Stimulated activated naive CD8-positive, alpha-beta T cell treated with anti-CD3 and anti-CD28 coated beads, Interleukin-15, Interleukin-2, amounts not matched to agents 100 ng/mL and 50 ng/mL, for 24 hours (primary cell): ENCODE measurements around the gene SRL.

Experiments used
- H3K27ac Mint-ChIP-seq: one replicate; pipeline ENCODE4 v1.8.0; 2021; ENCODE audit warnings: mild to moderate bottlenecking, mixed read lengths
- H3K27me3 Mint-ChIP-seq: one replicate; pipeline ENCODE4 v1.8.0; 2021; ENCODE audit warnings: mixed read lengths
- H3K36me3 Mint-ChIP-seq: one replicate; pipeline ENCODE4 v1.8.0; 2021; ENCODE audit warnings: low read depth, mixed read lengths
- H3K4me1 Mint-ChIP-seq: one replicate; pipeline ENCODE4 v1.8.0; 2021; ENCODE audit warnings: low read depth, mixed read lengths
- H3K4me3 Mint-ChIP-seq: one replicate; pipeline ENCODE4 v1.8.0; 2021; ENCODE audit warnings: mild to moderate bottlenecking, mixed read lengths
- H3K9me3 Mint-ChIP-seq: one replicate; pipeline ENCODE4 v1.8.0; 2021; ENCODE audit warnings: mixed read lengths

The SRL gene

DNA sequence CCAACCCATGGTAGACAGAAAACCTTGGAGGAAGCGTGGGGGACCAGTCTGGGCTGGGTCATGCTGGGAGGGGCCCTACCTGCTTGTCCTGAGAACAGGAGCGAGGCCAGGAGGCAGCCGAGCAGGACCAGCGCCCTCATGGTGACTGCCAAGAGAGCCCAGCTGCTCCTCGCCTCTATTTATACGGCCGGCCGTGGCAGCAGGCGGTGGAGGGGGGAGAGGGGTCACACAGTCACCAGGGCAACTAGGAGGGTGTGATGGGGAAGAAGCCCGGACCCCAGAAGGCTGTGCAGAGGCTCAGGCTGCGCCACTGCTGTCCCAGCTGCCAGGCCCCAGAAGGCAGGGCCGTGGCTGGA, at the start of gene SRL:
SRL (minus strand) TSS at position 153 of the 356 bp plus-strand sequence; CDS start at position 140, 13 bp downstream.
- no peaks in the 10 kb centered on the region for H3K36me3 Mint-ChIP-seq
- H3K27ac Mint-ChIP-seq: no peak within 1 kb of the TSS
- H3K4me3 Mint-ChIP-seq: no peak within 1 kb of the TSS
- no peaks in the 10 kb centered on the region for H3K9me3 Mint-ChIP-seq
- peaks cover 3% of the 10 kb centered on the region for H3K27me3 Mint-ChIP-seq
- no peaks in the 10 kb centered on the region for H3K4me1 Mint-ChIP-seq

GRCh38 chr16:4290236-4290830, 48.5 kb upstream of the SRL start:
- Mint-ChIP-seq H3K4me1 (peaks cover 10% of the 10 kb centered on the region), H3K4me3 (no peak overlapping the region), H3K27ac (no peak overlapping the region), H3K9me3 (no peaks in the 10 kb centered on the region), H3K27me3 (no peaks in the 10 kb centered on the region), H3K36me3 (no peaks in the 10 kb centered on the region)

DNA sequence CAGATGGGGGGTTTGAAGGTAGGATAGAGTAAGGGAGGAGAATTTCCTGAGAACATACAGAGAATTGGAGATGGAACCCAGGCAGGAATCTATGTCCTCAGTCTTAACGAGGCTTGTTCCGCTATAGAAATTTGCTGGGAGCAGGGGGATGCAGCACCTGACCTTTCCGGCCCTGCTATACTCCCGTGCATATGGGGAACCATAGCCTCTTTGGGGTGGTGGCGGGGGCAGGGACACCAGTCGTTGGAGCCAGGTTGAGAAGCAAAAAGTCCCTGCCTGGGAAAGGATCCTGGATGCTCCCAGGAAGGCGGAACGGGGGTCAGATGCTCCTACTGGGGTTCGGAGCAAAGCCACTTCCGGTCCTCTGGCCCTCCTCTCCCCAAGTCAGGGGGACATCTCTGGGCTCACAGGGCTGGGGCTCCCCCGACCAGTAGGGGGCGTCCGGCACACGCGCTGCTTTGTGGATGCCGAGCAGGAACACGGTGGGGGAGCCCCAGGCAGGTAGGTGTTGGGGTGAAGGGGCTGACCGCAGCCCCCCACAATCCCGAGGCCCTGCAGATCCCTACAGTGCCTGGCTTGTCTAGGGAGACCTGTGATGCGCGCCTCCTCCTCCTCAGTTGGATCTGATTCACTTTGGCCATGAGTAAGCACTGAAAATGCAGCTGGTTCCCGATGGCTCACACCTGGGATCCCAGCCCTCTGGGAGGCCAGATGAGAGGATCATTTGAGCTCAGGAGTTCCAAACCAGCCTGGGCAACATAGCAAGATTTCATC, 46.5 kb upstream of the SRL start:
- Mint-ChIP-seq H3K4me1 (peaks cover 10% of the 10 kb centered on the region), H3K27me3 (peaks cover 10% of the 10 kb centered on the region), H3K9me3 (no peaks in the 10 kb centered on the region), H3K36me3 (no peaks in the 10 kb centered on the region), H3K27ac (no peak overlapping the region), H3K4me3 (peak overlapping the region; percentile 10)

DNA sequence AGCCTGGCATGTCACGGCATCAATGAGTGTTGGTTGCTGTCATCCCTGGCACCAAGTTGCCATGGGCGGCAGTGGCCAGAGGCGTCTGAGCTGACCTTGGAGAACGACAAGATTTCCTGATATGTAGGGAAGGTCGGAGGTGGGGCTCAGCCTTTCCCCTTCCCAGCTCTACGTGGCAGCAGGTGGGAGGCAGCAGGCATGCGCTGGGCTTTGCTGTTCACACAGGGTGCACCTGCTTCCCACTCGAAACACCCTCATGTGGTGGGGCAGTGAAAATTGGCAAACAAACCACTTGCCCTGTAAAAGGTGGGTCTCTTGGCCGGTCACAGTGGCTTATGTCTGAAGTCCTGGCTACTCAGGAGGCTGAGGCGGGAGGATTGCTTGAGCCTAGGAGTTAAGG, 43.3 kb upstream of the SRL start:
- no peak overlapping the region for H3K4me3 Mint-ChIP-seq
- peaks cover 10% of the 10 kb centered on the region for H3K4me1 Mint-ChIP-seq
- H3K36me3 Mint-ChIP-seq: no peaks in the 10 kb centered on the region

GRCh38 chr16:4283939-4284338, 42.1 kb upstream of the SRL start:
- Mint-ChIP-seq H3K9me3 (no peaks in the 10 kb centered on the region), H3K27ac (no peak overlapping the region), H3K36me3 (no peaks in the 10 kb centered on the region), H3K4me1 (peaks cover 10% of the 10 kb centered on the region), H3K4me3 (no peak overlapping the region), H3K27me3 (peaks cover 10% of the 10 kb centered on the region)

More for the DNA sequence above, 43.3 kb upstream of the SRL start:
- H3K27ac Mint-ChIP-seq: no peak overlapping the region
- H3K9me3 Mint-ChIP-seq: no peaks in the 10 kb centered on the region
- H3K27me3 Mint-ChIP-seq: peaks cover 10% of the 10 kb centered on the region

DNA sequence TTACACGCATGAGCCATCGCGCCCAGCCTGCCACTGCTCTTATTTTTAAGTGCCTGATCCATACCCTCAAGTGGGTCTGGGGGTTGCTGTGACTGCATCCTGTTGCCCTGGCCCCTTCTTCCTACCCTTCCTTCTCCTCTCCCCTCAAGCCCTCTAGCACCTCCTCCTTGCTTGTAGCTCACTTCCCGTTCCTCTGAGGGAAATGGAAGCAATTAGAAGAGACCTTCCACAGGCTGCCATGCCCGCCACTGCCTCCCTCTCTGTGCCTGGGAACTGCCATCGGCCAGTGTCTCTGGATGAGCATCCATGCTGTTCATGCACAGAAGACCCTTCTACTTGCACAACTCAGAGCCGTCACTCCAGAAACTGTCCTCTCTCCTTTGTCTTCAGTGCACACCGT, 41.6 kb upstream of the SRL start:
- Mint-ChIP-seq H3K9me3 (no peaks in the 10 kb centered on the region), H3K4me3 (no peak overlapping the region), H3K36me3 (no peaks in the 10 kb centered on the region), H3K27ac (no peak overlapping the region), H3K27me3 (peaks cover 10% of the 10 kb centered on the region), H3K4me1 (peaks cover 7% of the 10 kb centered on the region)

DNA sequence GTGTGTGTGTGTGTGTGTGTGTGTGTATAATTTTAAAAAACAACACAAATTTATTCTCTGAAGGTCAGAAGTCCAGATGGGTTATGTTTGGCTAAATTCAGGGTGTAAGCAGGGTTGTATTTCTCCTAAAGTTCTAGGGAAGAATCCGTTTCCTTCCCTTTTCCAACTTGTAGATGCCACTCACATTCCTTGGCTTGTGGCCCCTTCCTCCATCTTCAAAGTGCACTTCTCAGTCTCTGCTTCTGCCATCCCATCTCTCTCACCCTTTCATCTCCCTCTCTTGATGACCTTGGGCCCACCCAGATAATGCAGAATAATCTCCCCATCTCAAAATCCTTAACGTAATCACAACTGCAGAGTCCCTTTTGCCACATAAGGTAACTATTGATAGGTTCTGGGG, 38.7 kb upstream of the SRL start:
- no peaks in the 10 kb centered on the region for H3K36me3 Mint-ChIP-seq

DNA sequence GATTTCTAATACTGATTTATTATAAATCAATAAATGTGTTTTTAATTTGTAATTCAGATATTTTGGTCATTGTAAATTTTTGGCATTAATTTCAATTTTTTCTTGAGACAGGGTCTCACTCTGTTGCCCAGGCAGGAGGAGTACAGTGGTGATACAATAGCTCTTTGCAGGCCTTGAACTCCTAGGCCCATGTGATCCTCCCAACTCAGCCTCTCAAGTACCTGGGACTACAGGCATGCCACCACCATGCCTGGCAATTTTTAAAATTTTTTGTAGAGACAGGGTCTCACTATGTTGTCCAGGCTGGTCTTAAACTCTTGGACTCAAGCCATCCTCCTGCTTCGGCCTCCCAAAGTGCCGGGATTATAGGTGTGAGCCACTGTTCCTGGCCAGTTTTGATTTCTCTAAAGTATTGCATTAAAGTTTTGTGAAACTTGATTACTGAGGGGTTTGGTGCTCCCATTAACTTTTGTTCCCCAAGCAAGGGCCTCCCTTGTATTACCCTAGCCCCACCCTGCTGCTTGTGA, 36.2 kb upstream of the SRL start:
- Mint-ChIP-seq H3K4me1 (peaks cover 3% of the 10 kb centered on the region), H3K9me3 (no peaks in the 10 kb centered on the region), H3K4me3 (no peak overlapping the region), H3K27me3 (no peaks in the 10 kb centered on the region), H3K36me3 (no peaks in the 10 kb centered on the region), H3K27ac (no peak overlapping the region)

More for the DNA sequence above, 38.7 kb upstream of the SRL start:
- H3K27me3 Mint-ChIP-seq: peaks cover 10% of the 10 kb centered on the region
- H3K9me3 Mint-ChIP-seq: no peaks in the 10 kb centered on the region
- no peaks in the 10 kb centered on the region for H3K4me1 Mint-ChIP-seq
- H3K27ac Mint-ChIP-seq: no peak overlapping the region
- no peak overlapping the region for H3K4me3 Mint-ChIP-seq

DNA sequence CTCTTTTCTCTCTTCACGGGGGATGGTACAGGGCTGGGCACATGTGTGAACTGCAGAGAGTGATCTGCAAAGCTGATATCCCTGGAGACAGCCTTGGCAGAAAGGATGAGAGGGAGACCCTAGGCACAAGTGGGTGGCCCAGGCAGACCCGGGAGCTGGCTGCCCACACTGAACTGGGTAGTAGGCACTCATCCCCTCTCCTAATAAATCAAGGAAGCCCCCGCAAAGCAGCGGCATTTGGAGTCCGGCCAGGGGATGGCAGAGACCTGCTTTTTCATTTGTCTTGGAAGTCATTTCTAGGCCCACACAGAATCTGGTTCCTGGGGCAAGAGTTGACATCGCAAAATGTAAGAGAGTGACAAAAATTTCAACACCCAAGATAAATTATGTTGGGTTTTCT, 34.0 kb upstream of the SRL start:
- Mint-ChIP-seq H3K27ac (no peak overlapping the region), H3K27me3 (no peaks in the 10 kb centered on the region), H3K4me3 (no peak overlapping the region), H3K9me3 (no peaks in the 10 kb centered on the region), H3K36me3 (no peaks in the 10 kb centered on the region), H3K4me1 (peaks cover 6% of the 10 kb centered on the region)

DNA sequence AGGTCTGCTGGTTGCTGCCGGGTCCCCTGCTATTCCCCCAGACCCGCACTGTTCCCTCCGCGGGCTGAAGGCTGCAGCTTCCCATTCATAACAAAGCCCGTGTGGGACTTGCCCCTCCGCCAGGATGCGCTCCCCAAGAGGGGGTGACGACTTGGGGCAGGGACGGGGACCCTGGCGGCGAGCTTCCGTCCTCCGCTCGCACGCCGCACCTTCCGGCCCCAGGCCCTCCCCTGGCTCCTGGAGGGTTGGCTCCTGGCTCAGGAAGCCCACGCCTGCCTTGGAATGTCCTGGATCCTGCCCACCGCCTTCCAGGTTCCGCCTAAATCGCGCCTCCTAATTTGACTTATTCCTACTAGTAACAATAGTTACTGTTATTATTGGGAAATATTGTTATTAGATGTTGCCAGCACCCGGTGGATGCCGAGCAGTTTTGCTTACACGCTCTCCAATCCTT, 32.0 kb upstream of the SRL start:
- H3K4me3 Mint-ChIP-seq: peak overlapping the region; percentile 84
- H3K4me1 Mint-ChIP-seq: peaks cover 17% of the 10 kb centered on the region
- H3K27me3 Mint-ChIP-seq: no peaks in the 10 kb centered on the region
- H3K27ac Mint-ChIP-seq: peak overlapping the region; percentile 87
- no peaks in the 10 kb centered on the region for H3K36me3 Mint-ChIP-seq
- H3K9me3 Mint-ChIP-seq: no peaks in the 10 kb centered on the region

DNA sequence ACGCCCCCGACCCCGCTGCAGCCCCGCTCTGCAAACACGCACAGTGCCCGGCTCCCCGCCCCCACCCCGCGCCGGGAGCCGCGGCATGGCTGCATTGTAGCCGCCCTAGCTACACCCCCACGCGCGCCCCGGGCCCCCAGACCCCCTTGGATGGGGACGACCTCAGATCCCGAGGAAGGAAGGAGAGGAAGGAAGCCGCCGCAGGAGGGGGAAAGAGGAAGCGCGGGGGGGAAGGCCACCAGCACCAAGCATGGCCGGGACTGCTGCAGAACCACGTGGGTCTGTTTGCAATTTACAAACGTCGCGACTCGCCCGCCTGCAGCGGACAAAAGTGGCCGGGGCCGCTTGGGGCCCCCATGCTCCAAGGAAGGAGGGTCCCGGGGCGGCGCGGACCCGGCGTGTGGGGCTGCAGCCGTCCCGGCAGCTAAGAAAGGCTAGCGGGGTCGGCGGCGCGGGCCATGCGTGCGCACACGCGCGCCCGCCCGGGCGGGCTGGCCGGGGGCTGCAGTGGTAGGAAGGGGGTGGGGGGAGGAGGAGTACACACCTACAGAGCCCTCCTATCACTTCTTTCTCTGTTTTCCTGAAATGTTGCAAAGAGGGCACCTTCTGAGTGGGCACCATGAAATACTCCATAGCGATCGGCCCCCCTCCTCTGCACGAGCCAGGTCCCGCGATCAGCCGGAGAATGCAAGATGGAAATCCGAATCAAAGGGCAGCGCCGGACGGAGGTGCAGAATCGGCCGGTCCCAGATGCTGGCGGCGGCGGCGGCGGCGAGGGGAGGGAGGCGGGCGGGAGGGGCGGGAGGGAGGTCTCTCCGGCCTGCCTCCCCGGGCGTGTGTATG, 30.5 kb upstream of the SRL start:
- Mint-ChIP-seq H3K36me3 (no peaks in the 10 kb centered on the region), H3K27me3 (no peaks in the 10 kb centered on the region), H3K4me1 (peaks cover 23% of the 10 kb centered on the region), H3K27ac (peak overlapping the region; percentile 92), H3K4me3 (peak overlapping the region; percentile 88), H3K9me3 (no peaks in the 10 kb centered on the region)

DNA sequence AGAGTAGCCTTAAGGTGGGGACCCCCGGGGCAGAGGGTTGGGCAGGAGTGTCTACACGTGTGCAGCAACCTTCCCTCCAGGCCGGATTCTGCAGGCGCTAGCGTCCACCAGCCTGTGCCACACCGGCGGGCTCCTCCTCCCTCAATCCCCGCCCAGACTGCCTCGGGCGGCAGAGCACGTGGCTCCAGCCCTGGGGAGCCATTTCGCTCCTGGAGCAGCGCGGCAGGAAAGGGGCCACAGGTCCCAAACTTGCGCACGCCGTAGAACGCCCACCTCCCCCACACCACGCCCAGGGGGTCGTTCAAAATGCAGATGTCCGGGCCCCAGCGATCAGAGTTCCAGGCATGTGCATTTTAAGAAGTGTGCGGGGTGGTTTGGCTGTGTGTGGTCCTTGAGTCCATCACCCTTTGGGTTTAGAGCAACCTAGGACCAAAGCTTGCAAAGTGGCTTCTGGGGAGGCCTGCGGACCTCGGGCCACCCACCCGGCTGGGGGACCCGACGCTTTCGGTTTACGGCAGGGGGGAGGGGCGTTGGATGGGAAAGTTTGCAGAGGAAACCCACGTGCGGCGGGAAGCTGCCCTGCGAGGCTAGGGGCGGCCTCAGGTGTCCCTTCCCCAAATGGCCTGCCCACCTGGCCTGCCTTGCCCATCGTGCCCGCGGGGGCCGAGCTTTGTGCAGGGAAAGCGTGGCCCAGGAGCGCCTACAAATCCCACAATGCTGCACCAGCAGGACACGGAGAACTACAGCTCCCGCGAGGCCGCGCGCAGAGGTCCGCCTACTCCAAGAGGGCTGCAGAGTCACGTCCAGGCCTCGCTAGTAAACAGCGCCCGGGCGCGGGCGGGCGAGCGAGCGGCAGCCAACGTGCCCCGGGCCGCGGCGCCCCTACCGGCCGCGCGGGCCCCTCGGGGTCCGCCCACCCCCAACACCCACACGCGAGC, 29.6 kb upstream of the SRL start:
- peaks cover 23% of the 10 kb centered on the region for H3K4me1 Mint-ChIP-seq
- peak overlapping the region; percentile 91 for H3K27ac Mint-ChIP-seq
- peak overlapping the region; percentile 86 for H3K4me3 Mint-ChIP-seq
- H3K9me3 Mint-ChIP-seq: no peaks in the 10 kb centered on the region
- no peaks in the 10 kb centered on the region for H3K27me3 Mint-ChIP-seq
- H3K36me3 Mint-ChIP-seq: no peaks in the 10 kb centered on the region

DNA sequence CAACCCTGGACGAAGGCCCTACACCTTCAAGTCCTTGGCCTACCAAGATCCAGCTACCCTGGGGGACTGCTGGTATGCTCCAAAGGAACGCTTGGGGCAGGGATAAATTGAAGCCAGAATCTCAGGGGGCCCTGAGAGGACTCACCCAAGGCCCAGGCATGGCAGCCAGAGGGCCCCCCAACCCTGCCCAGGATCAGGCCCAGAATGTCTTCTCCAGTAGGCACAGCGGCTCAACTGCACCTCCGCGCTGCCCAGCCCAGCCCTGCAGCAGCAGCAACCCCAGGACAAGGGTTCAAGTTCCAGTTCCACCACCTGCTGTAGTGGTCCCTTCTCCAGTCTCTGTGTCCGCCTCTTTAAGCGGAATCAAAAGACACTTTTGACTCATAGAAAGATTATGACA, 28.7 kb upstream of the SRL start:
- peak overlapping the region; percentile 86 for H3K4me3 Mint-ChIP-seq
- H3K9me3 Mint-ChIP-seq: no peaks in the 10 kb centered on the region
- no peaks in the 10 kb centered on the region for H3K27me3 Mint-ChIP-seq
- no peaks in the 10 kb centered on the region for H3K36me3 Mint-ChIP-seq
- peaks cover 23% of the 10 kb centered on the region for H3K4me1 Mint-ChIP-seq
- peak overlapping the region; percentile 91 for H3K27ac Mint-ChIP-seq

GRCh38 chr16:4270091-4270490, 28.2 kb upstream of the SRL start:
- no peaks in the 10 kb centered on the region for H3K9me3 Mint-ChIP-seq
- H3K36me3 Mint-ChIP-seq: no peaks in the 10 kb centered on the region
- no peaks in the 10 kb centered on the region for H3K27me3 Mint-ChIP-seq
- H3K4me3 Mint-ChIP-seq: peak overlapping the region; percentile 86
- H3K27ac Mint-ChIP-seq: peak overlapping the region; percentile 91
- peaks cover 23% of the 10 kb centered on the region for H3K4me1 Mint-ChIP-seq
